Stimulated activated CD4-positive, alpha-beta T cell treated with anti-CD3 and anti-CD28 coated beads, Interleukin-4, amount 100 ng/mL, for 24 hours (primary cell): ENCODE results near the gene PRKCSH.

ENCODE experiments used
- DNase-seq: peaks from one replicate; pipeline ENCODE4 v3.0.0-alpha.2; 2020

PRKCSH gene

DNA sequence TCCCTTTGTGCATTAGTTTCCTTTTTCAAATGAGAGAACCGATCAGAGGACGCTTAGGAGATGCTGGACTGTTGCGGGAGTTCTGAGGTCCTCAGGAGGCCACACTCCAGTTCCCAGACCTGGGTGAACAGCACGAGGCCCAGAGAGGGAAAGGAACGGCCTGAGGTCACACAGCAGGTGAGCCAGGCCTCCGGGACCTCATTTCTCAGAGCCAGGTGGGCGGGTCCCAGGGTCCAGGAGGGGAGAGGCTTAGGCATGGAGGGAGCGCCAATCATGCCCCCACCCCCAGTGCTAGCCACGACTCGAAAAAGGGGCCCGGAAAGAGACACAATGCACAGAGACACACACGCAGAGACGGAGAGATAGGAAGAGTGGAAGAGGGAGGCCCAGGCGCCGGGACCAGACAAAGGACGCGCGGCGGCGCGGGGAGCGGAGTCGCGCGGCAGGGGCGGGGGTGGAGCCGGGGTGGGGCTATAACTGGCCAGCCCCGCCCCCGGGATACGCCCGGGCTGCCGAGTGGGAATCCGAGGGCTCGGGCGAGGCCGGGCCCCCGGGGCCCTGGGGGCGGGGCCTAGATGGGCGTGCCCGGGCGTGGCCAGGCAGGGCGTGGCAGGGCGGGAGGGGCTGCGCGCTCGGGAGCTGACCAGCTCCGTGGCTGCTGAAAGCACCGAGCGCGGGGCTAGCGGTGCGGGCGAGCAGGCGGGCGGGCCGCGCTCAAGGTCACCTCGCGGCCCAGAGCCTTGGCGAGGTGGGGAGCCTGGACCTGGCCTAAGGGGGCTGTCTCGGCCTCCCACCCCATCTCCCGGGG lies 43.9 kb downstream of the PRKCSH start:
- DNase-seq: no peak

DNA sequence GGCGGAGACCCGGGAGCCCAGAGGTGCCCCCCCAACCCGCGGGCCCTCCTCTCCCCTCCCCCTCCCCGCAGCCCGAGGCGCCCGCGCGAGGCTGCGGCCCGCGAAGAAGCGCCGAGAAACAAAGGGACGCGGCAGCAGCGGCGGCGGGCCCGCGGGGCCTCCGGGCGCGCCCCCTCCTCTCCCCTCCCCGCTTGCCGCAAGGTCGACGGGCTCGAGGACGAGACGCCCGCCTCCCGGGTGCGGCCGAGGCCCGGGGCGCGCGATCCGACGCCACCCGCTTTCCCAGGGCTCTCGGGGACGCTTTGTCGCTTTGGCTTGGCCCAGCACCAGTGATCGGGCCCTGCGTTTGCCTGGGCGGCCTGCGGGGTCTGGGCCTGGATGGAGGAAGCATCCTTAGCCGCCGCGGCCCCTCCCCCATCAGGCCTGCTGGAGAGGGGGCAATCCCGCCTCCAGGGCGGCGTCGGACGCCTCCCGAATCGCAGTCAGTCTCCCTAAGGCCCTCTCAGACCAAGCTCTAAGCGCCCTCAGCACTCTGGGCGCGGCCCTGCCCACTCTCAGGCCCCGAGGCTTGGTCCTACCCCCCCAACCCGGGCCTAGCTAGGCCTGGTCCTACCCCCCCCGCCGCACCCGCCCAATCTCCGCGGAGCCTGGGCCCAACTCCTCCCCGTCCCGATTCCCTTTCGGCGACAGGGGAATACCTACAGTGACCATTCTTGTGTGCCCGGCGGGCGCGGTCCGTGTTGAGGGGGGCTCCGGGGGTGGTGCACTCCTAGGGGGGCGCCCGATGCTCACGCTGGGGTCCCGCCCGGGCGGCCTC lies 44.7 kb downstream of the PRKCSH start:
- DNase-seq: no peak

DNA sequence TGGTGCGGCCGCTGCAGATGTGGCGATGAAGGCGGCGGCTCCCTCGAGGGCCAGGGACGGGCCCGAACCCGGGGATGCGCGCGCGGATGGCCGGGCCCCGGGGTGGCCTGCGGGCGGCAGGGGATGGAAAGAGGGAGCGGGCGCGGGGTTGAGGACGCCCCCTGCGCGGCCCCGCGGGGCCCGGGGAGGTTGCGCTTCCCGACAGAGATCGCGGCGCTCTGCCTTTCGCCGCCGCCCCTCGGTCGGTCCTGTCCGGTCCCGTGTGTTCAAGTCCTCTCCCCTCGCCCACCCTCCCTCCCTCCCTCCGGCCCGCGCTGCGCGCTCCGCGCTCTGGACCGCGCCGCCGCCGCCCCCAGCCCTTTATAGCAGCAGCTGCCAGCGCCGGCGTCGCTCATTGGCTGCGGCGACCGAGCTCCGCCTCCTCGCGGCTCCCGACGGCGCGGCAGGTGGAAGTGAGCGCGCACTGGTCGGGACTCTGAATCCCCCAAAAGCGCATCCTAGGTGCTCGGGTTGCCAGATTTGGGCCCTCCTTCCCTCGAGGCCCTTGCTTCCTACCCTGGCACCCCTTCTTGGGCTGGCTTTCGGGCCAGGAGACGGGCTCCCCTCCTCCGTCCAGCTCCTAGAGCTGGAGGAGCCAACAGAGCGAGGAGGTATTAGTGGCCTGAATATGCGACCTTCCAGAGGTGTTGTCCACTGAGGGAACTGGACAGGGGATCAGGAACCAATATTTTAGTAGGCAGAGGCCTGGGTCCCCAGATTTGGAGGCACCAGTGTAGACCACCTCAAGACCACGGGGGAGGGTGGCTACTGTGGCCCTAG lies 45.5 kb downstream of the PRKCSH start, which contains the start of gene ELAVL3:
TSS of gene ELAVL3 (minus strand) at position 332 of the 819 bp plus-strand sequence. CDS start 438 bp downstream, outside the sequence.
- DNase-seq: no peak

DNA sequence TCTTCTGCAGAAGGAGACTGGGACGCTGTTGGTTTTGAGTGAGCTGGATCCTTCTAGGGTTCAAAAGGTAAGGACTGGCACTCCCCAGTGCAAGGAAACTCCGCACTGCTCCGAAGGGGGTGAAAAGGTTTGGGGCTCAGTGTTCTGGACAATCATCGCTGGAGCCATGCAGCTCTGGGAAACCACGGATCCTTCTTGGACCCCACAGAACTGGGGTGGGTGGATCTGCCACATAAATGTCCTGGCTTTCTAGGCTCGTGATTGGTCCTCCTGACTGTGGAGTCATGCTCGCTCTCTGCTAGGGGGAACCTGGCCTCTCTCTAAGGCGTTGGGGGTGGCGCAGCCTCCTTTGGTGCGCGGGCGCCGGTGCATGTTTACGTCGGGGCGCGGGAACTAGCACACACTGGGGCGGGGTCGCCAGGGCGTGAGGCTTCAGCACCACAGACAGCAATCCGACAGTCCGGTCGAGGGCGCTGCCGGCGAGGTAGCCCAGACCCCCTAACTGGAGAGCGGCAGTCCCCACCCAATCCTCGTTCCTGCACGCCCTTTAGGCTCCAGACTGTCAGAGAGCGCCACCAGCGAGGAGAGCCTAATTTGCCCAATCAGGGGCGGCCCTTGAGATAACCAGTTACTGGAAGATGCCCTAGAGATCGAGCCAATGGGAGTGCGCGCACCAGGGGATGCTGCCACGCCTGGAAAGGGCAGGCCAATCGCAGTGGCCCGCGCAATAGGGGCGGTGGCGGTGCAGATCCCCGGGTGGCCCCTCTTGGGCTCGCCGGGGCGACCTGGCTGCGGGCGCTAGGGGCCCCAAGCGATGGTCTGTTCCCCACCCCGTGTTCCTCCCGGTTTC lies 46.3 kb downstream of the PRKCSH start:
- peak; percentile 79 for DNase-seq

DNA sequence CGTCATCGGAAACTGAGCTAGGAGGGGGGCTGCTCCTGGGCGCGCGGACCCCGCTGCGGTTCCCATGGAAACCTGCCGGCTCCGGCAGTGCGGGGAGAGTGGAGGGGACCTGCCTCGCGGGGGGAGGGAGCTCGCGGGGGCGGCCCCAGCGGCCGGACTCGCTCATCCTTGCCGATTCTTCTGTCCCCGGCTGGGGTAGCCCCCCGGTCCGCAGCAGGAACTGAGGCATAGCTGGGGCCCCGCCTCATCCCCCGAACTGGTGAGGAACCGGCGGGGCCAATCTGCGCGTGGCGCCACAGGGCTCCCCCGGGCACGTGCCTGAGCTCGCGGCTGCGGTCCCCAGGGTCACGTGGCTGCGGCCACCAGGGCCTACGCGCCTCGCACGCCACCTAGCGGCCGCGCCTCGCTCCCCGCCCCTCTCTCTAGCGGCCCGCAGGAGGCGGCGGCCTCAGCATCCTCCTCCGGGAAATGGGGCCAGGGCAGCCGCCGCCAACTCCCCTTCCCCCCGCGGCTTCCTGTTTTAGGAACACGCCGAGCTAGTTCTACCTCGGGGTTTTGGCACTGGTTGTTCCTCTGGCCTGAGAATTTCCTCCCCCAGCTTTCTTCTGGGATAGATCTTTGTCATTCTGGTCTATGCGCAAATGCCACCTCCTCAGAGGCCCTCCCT lies 47.1 kb downstream of the PRKCSH start:
- peak; percentile 87 for DNase-seq

DNA sequence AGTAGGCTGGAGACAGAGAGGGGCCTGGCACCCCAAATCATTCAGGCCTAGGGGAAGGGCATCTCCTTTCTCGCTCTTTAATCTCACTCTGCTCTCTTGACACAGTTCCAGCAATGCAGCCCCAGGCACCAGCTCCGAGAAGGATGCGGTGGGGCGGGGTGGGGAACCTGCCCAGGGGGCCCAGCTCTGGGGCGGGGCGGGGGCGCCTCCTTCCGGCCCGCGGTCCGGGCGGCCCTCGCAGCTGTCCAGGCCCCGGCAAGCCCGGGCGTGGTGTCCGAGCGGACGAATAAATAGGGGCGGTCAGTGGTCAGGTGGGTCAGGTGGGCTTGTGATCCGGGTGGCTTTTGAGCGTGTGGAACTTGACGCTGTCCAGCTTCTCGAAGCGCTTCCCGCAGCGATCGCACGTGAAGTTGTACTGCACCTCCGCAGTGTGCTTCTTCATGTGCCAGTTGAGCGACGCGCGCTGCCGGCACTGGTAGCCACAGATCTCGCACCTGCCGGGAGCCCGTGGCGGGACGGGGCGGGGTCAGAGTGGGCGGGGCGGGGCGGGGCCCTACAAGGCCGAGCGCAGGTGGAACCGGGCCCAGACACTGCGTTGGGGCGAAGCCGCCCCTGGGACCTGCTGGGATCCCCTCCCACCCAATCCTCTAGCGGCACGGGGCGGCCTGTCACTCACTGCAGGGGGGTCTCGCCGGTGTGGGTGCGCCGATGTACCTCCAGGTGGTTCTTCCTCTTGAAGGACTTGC lies 48.1 kb downstream of the PRKCSH start:
- no peak for DNase-seq

DNA sequence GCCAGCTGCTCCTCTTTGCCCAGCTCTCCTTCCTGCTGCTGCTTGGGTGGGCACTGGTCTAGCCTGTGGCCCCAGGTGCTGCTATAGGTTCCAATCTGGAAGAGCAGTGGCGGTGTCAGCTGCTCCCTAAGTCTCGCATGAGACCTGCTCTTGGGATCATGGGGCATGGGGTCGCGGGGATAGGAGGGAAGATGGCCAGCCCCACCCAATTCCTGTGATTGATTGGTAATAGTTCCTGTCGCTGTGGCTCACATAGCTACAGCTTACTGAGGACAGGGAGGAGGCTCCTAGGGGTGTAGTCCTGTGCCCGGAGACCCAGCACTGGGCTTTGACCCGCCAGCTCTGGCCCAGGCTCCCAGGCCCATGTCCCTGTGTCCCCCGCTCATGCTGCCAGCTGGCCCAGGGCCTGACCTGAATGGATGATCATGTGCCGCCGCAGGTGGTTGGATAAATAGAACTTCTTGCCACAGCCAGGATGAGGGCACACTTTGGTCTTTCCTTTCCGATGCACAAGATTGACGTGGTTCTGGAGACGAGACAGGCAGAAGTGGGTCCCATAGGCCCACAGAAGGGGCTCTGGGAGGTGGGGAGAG lies 49.9 kb downstream of the PRKCSH start:
- DNase-seq: no peak

DNA sequence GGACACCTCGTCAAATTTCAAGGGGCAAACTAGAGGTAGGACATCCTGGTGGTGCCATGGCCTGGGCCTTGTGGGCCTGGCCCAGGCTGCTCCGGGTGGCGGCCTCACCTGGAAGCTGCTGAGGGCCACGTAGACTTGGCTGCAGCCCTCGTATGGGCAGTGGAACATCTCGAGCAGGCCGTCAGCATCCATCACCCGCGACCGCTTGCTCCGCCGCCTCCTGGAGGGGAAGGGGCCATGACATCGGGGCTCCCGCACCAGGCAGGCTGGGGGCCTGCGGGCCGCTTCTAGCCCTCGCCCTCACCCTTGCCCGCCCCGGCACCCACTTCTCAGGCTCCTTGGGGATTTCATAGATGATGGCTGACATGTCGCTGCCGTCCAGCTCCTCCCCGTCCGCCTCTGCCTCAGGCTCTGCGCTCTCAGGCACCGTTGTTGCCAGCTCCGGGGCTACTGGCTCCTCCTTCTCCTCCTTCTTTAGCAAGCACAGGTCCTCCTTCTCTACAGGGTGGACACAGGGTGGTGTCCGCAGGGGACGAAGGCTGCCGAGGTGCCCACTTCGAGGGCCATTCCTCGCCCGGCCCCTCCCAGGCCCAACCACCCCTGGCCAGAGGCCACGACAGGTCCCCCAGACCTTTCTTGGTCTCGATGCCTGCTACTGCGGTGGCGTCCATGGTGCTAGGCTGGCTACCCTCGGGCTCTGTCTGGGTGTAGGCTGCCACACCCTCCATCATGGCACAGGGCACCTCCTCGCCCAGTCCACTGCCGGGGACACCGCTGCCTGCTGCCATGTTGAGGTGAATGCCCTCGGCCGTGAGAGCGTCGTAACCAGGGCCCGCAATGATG lies 51.4 kb downstream of the PRKCSH start:
- DNase-seq: no peak

DNA sequence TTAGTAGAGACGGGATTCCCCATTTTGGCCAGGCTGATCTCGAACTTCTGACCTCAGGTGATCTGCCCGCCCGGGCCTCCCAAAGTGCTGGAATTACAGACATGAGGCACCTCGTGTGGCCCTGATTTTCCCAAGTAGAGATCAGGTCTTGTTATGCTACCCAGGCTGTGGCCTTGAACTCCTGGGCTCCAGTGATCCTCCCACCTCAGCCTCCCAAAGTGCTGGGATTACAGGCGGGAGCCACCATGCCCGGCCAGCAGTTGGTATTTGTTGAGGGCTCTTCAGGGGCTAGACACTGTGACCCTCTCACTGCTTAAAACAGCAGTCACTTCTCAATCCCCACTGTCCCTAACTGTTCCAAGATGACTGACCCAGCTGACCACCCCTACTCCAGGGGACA lies 53.9 kb downstream of the PRKCSH start:
- no peak for DNase-seq

DNA sequence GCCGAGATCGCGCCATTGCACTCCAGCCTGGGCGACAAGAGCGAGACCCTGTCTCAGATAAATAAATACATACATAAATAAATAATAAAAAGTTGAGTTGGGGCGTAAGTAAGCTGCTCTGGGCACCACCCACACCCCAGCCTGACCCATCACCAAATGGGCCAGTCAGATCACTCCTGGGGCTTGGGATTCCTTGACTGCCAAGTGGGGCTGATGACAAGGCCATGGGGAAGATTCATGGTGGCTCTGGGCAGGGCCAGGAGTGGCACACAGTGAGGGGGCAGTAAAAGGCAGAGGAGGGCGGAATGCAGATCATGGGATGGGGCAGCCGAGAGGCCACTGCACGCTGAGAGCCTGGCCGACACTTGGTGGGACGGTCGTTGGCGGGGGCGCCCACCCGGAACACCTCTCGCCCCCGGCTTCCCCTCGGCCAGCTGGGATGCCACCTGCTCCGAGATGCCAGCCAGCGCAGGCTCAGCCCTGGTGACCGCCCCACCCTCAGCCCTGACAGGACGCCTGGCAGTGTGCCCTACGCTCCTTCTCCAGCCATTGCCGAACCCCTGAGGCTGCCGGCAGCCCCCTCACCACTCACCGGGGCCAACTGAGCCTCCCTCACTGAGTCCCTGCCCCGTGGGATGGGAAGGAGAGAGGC lies 59.3 kb downstream of the PRKCSH start:
- DNase-seq: no peak

DNA sequence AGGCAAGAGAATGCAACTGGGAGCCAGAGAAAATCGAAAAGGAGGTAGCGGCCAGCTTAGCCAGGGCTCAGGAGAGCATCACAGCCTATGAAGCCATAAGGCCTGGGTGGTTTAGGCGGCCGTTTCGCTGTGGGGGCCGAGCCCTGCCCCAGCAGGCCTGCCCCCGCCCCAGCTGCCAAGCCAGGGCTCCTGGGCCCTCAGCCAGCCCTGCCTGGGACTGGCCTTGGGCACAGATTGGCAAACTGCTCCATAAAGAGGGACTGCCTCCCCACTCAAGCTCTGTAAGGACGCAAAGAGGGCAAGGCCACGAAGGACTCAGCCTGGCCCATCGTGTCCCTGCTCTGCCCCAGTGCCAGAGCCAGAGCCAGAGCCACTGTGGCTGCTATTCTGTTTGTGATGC lies 60.0 kb downstream of the PRKCSH start:
- DNase-seq: no peak

DNA sequence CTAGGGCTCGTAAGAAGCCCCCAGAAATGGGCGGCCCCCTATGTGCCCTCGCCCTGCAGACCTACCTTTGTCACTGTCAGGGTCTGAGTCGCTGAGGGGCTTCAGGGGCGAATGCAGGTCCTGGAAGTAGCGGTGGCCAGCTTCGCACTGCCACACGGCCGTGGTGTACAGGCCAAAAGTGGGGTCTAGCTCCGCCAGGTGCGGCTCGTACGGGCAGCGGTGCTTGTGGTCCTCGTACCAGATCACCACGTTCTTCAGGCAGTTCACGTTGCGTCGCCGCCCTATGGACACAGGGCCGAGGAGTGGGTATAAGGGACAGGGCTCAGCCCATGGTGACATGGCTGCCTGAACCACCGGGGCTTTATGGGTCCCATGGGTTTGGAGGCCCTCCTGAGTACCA lies 60.5 kb downstream of the PRKCSH start:
- DNase-seq: no peak

DNA sequence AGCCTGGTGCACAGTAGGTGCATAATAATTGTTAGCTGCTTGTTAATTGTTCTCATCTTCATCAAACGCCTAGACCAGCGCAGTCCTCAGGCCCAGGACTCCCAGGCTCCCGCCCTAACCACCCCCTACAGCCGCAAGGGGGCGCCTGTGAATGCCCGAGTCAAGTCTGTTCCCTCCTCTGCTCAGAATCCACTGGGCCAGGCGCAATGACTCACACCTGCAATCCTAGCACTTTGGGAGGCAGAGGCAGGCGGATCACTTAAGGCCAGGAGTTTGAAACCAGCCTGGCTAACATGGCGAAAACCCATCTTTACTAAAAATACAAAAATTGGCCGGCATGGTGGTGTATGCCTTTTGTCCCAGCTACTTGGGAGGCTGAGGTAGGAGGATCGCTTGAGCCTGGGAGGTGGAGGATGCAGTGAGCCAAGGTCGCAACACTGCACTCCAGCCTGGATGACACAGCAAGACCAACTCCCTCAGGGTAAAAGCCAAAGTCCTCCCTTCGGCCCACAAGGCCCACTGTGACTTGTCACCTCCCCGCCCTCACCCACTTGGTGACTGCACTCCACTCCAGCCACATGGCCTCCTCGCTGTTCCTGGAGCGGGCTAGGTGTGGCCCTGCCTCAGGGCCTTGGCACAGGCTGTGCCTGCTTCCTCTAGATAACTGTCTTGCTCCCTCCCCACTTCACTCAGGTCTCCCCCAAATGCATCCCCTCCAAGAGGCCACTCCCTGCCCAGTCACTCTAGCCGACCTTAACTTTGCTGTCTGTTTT lies 61.1 kb downstream of the PRKCSH start:
- DNase-seq: peak; percentile 71

DNA sequence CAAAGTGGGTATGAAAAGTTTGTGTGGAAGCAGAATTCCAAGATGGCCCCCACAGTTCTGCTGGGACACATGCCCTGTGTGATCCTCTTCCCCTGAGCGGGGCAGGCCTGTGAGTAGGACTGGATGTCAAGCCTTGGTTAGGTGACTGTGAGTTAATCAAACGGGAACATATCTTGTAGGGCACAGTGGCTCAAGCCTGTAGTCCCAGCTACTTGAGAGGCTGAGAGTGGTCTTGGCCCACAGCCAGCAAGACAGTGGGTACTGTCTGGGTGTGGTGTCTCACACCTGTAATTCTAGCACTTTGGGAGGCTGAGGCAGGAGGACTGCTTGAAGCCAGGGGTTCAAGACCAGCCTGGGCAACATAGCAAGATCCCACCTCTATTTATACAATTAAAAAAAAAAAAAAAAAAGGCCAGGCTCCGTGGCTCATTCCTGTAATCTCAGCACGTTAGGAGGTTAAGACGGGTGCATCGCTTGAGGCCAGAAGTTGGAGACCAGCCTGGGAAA lies 63.8 kb downstream of the PRKCSH start:
- DNase-seq: no peak

DNA sequence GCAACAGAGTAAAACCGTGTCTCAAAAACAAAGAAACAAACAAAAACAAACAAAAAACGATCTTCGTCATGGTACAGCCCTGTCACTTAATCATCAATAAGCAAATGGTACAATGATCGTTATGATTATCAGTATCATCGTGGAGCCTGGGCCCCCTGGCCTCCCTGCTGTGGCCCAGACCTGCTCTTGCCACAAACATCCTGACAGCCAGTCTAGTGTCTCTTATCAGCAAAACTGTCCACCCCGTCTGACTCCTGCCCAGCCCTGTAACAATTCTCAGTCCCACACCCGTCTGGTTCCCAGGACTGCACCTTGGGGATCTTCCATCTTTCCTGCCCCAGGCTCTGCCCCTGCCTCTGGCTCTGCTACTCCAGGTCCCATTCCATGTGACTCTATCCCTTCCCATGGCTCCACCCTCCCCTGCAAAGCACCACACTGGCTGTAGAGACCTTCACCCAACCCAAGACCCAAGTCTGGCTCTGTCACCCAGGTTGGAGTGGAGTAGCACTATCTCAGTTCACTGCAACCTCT lies 64.5 kb downstream of the PRKCSH start:
- no peak for DNase-seq
